Measurements from ENCODE around the gene VWA7.
A peak's percentile ranks its signal among the peaks of the same experiment; 100 is the strongest.

The VWA7 gene

DNA sequence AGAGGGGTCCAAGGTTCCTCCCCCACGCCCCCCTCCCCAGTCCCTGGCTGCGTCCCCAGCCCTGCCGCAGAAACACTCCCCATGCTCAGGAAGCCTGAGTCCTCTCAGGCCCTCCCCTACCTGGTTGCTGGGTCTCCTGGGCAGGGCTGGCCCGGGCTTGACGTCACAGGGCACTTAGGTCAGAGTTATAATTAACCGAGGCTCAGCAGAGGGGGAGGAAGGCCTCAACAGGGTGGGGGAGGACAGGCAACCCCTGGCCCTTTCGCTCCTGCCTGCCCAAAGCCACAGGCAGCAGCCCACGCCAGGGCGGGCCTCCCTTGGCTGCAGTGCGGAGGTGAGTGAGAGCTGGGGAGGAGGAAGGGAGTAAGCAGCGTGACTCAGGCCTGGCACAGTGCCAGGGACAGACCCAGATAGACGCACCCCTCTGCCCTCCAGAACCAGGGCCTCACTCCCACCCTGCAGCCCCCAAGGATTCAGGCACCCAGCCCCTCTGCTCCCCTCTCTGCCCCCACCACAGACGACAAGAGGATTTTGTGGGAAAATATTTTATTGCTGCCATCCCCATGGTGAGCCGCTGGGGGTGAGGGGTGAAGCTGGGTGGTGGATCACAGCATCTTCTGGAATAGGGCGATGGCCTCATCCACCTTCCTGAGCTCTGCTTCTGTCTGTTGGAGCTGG is at the start of gene VWA7 (continued):
- TF ChIP-seq MYNN (tag by site-specific recombination; IDR thresholded peaks at IDR 0.05; ENCODE audit: borderline replicate concordance): 0 out of 2 replicates have a peak, but pooled peaks have one; percentile 13
- TF ChIP-seq ZNF132 (tag by site-specific recombination; IDR thresholded peaks at IDR 0.05; ENCODE audit: borderline replicate concordance): no peak
- TF ChIP-seq, protein P1, sequence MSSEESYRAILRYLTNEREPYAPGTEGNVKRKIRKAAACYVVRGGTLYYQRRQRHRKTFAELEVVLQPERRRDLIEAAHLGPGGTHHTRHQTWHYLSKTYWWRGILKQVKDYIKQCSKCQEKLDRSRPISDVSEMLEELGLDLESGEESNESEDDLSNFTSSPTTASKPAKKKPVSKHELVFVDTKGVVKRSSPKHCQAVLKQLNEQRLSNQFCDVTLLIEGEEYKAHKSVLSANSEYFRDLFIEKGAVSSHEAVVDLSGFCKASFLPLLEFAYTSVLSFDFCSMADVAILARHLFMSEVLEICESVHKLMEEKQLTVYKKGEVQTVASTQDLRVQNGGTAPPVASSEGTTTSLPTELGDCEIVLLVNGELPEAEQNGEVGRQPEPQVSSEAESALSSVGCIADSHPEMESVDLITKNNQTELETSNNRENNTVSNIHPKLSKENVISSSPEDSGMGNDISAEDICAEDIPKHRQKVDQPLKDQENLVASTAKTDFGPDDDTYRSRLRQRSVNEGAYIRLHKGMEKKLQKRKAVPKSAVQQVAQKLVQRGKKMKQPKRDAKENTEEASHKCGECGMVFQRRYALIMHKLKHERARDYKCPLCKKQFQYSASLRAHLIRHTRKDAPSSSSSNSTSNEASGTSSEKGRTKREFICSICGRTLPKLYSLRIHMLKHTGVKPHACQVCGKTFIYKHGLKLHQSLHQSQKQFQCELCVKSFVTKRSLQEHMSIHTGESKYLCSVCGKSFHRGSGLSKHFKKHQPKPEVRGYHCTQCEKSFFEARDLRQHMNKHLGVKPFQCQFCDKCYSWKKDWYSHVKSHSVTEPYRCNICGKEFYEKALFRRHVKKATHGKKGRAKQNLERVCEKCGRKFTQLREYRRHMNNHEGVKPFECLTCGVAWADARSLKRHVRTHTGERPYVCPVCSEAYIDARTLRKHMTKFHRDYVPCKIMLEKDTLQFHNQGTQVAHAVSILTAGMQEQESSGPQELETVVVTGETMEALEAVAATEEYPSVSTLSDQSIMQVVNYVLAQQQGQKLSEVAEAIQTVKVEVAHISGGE (tag by site-specific recombination; conservative IDR thresholded peaks at IDR 0.05; ENCODE audit: low read depth): no peak
- no peak for TF ChIP-seq ZNF175 (tag by site-specific recombination; IDR thresholded peaks at IDR 0.05)
- TF ChIP-seq, protein P2, sequence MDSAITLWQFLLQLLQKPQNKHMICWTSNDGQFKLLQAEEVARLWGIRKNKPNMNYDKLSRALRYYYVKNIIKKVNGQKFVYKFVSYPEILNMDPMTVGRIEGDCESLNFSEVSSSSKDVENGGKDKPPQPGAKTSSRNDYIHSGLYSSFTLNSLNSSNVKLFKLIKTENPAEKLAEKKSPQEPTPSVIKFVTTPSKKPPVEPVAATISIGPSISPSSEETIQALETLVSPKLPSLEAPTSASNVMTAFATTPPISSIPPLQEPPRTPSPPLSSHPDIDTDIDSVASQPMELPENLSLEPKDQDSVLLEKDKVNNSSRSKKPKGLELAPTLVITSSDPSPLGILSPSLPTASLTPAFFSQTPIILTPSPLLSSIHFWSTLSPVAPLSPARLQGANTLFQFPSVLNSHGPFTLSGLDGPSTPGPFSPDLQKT (IDR thresholded peaks at IDR 0.05; ENCODE audit: borderline replicate concordance, low read depth, low read length): no peak
- TF ChIP-seq, protein P3, sequence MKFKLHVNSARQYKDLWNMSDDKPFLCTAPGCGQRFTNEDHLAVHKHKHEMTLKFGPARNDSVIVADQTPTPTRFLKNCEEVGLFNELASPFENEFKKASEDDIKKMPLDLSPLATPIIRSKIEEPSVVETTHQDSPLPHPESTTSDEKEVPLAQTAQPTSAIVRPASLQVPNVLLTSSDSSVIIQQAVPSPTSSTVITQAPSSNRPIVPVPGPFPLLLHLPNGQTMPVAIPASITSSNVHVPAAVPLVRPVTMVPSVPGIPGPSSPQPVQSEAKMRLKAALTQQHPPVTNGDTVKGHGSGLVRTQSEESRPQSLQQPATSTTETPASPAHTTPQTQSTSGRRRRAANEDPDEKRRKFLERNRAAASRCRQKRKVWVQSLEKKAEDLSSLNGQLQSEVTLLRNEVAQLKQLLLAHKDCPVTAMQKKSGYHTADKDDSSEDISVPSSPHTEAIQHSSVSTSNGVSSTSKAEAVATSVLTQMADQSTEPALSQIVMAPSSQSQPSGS (tag by site-specific recombination; IDR thresholded peaks at IDR 0.05; ENCODE audit: low read depth): peak; percentile 53; the same call in 1 of the 2 replicates
- TF ChIP-seq, protein P4, sequence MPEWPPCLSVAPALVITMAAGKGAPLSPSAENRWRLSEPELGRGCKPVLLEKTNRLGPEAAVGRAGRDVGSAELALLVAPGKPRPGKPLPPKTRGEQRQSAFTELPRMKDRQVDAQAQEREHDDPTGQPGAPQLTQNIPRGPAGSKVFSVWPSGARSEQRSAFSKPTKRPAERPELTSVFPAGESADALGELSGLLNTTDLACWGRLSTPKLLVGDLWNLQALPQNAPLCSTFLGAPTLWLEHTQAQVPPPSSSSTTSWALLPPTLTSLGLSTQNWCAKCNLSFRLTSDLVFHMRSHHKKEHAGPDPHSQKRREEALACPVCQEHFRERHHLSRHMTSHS (tag by site-specific recombination; IDR thresholded peaks at IDR 0.05): 0 out of 2 replicates have a peak, but pooled peaks have one; percentile 32
- TF ChIP-seq ZNF677 (tag by site-specific recombination; IDR thresholded peaks at IDR 0.05): peak; percentile 92
- TF ChIP-seq, protein P5, sequence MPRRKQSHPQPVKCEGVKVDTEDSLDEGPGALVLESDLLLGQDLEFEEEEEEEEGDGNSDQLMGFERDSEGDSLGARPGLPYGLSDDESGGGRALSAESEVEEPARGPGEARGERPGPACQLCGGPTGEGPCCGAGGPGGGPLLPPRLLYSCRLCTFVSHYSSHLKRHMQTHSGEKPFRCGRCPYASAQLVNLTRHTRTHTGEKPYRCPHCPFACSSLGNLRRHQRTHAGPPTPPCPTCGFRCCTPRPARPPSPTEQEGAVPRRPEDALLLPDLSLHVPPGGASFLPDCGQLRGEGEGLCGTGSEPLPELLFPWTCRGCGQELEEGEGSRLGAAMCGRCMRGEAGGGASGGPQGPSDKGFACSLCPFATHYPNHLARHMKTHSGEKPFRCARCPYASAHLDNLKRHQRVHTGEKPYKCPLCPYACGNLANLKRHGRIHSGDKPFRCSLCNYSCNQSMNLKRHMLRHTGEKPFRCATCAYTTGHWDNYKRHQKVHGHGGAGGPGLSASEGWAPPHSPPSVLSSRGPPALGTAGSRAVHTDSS (tag by site-specific recombination; IDR thresholded peaks at IDR 0.05): peak; percentile 76
- peak; percentile 100 for TF ChIP-seq WT1 (tag by site-specific recombination; IDR thresholded peaks at IDR 0.05)
- TF ChIP-seq KLF1 (tag by site-specific recombination; IDR thresholded peaks at IDR 0.05): peak; percentile 96
- 0 out of 2 replicates have a peak, but pooled peaks have one; percentile 20 for TF ChIP-seq HOXD13 (CRISPR knock-in tag; IDR thresholded peaks at IDR 0.05; ENCODE audit: borderline replicate concordance)
- no peak for TF ChIP-seq ZNF510 (tag by site-specific recombination; IDR thresholded peaks at IDR 0.05; ENCODE audit: insufficient replicate concordance)
- no peak; the same call in 1 of the 2 replicates for TF ChIP-seq ZNF654 (tag by site-specific recombination; IDR thresholded peaks at IDR 0.05; ENCODE audit: low read depth)
- peak; percentile 83 for TF ChIP-seq ZBTB7A (tag by site-specific recombination; IDR thresholded peaks at IDR 0.05; ENCODE audit: low read depth)
- TF ChIP-seq FEZF1 (tag by site-specific recombination; IDR thresholded peaks at IDR 0.05): peak; percentile 21; the same call in 1 of the 2 replicates
- peak; percentile 89 for TF ChIP-seq ZFP37 (tag by site-specific recombination; IDR thresholded peaks at IDR 0.05)
- TF ChIP-seq IKZF3 (tag by site-specific recombination; IDR thresholded peaks at IDR 0.05): peak; percentile 87
- TF ChIP-seq KLF9 (tag by site-specific recombination; IDR thresholded peaks at IDR 0.05; ENCODE audit: low read depth): peak; percentile 67; the same call in 1 of the 2 replicates
- TF ChIP-seq, protein P6, sequence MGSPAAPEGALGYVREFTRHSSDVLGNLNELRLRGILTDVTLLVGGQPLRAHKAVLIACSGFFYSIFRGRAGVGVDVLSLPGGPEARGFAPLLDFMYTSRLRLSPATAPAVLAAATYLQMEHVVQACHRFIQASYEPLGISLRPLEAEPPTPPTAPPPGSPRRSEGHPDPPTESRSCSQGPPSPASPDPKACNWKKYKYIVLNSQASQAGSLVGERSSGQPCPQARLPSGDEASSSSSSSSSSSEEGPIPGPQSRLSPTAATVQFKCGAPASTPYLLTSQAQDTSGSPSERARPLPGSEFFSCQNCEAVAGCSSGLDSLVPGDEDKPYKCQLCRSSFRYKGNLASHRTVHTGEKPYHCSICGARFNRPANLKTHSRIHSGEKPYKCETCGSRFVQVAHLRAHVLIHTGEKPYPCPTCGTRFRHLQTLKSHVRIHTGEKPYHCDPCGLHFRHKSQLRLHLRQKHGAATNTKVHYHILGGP (tag by site-specific recombination; IDR thresholded peaks at IDR 0.05): peak; percentile 85
- no peak for TF ChIP-seq TCF7L2 (IDR thresholded peaks at IDR 0.05; ENCODE audit: borderline replicate concordance, low read depth, low read length)
- TF ChIP-seq, protein P7, sequence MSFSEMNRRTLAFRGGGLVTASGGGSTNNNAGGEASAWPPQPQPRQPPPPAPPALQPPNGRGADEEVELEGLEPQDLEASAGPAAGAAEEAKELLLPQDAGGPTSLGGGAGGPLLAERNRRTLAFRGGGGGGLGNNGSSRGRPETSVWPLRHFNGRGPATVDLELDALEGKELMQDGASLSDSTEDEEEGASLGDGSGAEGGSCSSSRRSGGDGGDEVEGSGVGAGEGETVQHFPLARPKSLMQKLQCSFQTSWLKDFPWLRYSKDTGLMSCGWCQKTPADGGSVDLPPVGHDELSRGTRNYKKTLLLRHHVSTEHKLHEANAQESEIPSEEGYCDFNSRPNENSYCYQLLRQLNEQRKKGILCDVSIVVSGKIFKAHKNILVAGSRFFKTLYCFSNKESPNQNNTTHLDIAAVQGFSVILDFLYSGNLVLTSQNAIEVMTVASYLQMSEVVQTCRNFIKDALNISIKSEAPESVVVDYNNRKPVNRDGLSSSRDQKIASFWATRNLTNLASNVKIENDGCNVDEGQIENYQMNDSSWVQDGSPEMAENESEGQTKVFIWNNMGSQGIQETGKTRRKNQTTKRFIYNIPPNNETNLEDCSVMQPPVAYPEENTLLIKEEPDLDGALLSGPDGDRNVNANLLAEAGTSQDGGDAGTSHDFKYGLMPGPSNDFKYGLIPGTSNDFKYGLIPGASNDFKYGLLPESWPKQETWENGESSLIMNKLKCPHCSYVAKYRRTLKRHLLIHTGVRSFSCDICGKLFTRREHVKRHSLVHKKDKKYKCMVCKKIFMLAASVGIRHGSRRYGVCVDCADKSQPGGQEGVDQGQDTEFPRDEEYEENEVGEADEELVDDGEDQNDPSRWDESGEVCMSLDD (tag by site-specific recombination; IDR thresholded peaks at IDR 0.05): peak; percentile 89
- TF ChIP-seq, protein P8, sequence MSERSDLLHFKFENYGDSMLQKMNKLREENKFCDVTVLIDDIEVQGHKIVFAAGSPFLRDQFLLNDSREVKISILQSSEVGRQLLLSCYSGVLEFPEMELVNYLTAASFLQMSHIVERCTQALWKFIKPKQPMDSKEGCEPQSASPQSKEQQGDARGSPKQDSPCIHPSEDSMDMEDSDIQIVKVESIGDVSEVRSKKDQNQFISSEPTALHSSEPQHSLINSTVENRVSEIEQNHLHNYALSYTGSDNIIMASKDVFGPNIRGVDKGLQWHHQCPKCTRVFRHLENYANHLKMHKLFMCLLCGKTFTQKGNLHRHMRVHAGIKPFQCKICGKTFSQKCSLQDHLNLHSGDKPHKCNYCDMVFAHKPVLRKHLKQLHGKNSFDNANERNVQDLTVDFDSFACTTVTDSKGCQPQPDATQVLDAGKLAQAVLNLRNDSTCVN (tag by site-specific recombination; optimal IDR thresholded peaks at IDR 0.05): peak; percentile 37
- no peak for TF ChIP-seq ZNF777 (tag by site-specific recombination; IDR thresholded peaks at IDR 0.05; ENCODE audit: borderline replicate concordance)
